Posterior cingulate gyrus (tissue), 11 donors: ENCODE measurements around the gene MRPL32.

ENCODE experiments used
- DNase-seq, 10 donors: peaks; one replicate each; pipeline versions ENCODE4 v3.0.0 to v3.0.0-alpha.2; 2020 to 2021; ENCODE audit warnings: mixed read lengths in 3 of 10
- intact Hi-C: fragments of 100-400 bp; cut with DNase I; formaldehyde crosslinking; loops from one replicate; pipeline ENCODE4 v1.15.1; 2023

MRPL32 gene

GRCh38 chr7:42925630-42926029, 6.5 kb upstream of the MRPL32 start:
- no peak for DNase-seq
- intact Hi-C loops = no loop called here

DNA sequence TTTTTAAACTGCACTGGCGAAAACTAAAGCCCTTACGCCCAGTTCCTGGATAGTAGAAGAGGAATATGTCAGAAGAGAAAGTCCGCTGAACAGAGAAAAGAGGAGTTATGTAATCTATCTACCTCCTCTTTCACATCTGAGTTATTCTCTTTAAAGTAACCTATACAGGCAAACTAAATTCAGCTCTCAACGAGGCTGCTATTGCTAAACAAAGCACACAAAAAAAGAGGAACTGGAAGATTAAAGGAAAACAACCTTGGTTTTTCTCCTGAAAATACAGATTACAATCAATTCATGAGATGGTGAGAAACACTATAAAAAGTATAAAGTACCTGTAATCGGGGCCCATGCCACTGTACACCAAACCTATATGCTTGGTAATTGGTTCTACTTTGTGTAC, 6.0 kb upstream of the MRPL32 start:
- DNase-seq = no peak
- intact Hi-C loops = no loop called here

GRCh38 chr7:42928754-42929153, 3.4 kb upstream of the MRPL32 start:
- no peak for DNase-seq
- intact Hi-C loops = no loop called here

- DNase-seq = no peak
These were observed 2.7 kb upstream of the MRPL32 start for GRCh38 chr7:42929449-42929848.

GRCh38 chr7:42930889-42931288, 1.3 kb upstream of the MRPL32 start:
- intact Hi-C loops = loop anchor here (10.0 kb wide), 1 partner anchor 794 kb away; the partner anchor contains the start of gene COA1
- no peak for DNase-seq

More at GRCh38 chr7:42929449-42929848, 2.7 kb upstream of the MRPL32 start:
- intact Hi-C loops = no loop called here

DNA sequence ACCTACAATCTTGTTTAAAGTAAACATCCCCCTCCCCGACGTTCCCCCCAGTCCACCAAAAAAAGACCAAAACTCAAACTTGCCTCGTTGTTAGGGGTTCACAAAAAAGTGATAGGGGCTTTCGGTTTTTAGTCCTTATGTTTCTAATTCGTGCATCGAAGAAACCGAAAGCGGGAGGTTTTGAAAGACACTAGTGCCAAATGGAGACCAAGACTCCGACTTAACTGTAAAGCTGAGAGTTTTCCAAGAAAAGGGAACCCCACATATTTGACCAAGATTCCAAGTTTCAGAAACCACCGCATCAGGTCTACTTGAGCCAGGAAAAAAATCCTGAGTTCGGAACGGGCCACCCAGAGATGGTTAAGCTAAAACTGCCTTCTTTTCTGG, 736 bp upstream of the MRPL32 start:
- intact Hi-C loops = loop anchor here (10.0 kb wide), 1 partner anchor 793 kb away; the partner anchor contains the start of gene COA1

GRCh38 chr7:42932811-42933591, 825 bp downstream of the MRPL32 start:
- no peak for DNase-seq
- intact Hi-C loops = loop anchor here (1.0 to 10.0 kb wide), 2 partner anchors 21 to 792 kb away; partner anchors contain the start of genes C7orf25 and COA1

More for the DNA sequence above, 736 bp upstream of the MRPL32 start:
- DNase-seq = no peak

GRCh38 chr7:42934291-42934690, 2.1 kb downstream of the MRPL32 start:
- intact Hi-C loops = loop anchor here (10.0 kb wide), 1 partner anchor 791 kb away; the partner anchor contains the start of gene COA1
- DNase-seq = no peak

- intact Hi-C loops = loop anchor here (10.0 kb wide), 1 partner anchor 789 kb away; the partner anchor contains the start of gene COA1
- no peak for DNase-seq
These were observed 3.7 kb downstream of the MRPL32 start for GRCh38 chr7:42935861-42936260.

DNA sequence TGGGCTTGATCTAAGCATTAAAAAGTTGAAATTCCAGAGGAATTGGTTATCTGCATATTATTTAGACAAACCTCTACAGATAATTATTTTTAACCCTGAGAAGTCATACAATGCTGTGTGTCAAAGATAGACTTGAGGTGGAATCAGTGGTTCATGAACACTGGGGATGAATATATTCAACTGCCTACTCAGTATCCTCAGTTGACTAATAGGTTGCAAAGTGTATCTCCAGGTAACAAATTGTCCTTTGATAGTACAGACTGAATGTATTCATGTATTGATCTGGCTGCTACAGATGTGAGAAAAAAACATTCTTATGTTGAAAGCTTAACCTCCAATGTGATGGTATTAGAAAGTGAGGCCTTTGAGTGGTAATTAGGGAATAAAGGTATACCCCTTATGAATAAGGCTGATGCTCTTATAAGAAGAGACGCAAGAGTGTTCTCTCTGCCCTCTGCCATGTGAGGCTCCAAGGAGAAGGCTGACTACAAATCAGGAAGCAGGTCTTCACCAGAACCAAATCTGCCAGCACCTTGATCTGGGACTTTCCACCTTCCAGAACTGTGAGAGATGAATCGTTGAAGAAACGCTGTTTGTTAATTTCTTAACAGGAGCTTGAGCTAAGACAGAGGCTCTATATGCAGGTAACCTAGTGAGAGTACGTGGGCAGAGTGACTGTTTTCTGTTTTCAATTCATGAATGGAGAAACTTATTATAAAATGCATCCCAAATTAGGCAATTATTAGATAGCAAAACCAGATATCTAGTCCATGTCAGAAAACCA, 7.5 kb downstream of the MRPL32 start:
- intact Hi-C loops = loop anchor here (5.0 to 10.0 kb wide), 3 partner anchors 168 to 785 kb away; partner anchors contain the start of gene COA1
- DNase-seq = no peak

- intact Hi-C loops = loop anchor here (1.0 to 5.0 kb wide), 3 partner anchors 166 to 516 kb away; no protein-coding TSS in a partner anchor
- DNase-seq = peak; percentile 70 to 96 (median 86)
These were observed 9.0 kb downstream of the MRPL32 start for GRCh38 chr7:42940985-42941847.

GRCh38 chr7:42945821-42946626, 13.8 kb downstream of the MRPL32 start:
- no peak for DNase-seq
- intact Hi-C loops = no loop called here

- DNase-seq = no peak
- intact Hi-C loops = no loop called here
These were observed 14.4 kb downstream of the MRPL32 start for GRCh38 chr7:42946627-42946950.

- intact Hi-C loops = no loop called here
- DNase-seq = no peak
These were observed 15.3 kb downstream of the MRPL32 start for GRCh38 chr7:42947521-42947920.

GRCh38 chr7:42950417-42950816, 18.2 kb downstream of the MRPL32 start:
- intact Hi-C loops = no loop called here
- no peak for DNase-seq

GRCh38 chr7:42952328-42952727, 20.2 kb downstream of the MRPL32 start:
- DNase-seq = no peak
- intact Hi-C loops = no loop called here

DNA sequence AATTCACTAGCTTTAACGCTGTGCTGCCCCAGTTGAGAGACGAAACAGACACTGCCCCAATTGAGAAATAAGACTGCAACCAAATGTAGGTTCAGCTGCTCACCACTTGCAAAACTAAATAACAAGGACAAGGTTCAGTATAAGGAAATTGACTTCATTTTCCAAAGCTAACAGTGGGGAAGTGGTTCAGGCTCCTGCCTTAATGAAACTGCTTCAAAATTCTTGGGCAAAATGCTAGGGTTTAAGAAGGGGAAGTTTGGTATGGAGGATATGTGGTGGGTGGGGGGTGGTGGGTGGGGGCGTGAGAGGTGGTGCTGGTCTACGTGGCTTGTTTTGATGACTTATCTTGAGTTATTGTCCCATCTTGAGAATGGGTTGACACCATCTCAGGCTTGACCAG, 21.8 kb downstream of the MRPL32 start:
- intact Hi-C loops = no loop called here
- DNase-seq = no peak

DNA sequence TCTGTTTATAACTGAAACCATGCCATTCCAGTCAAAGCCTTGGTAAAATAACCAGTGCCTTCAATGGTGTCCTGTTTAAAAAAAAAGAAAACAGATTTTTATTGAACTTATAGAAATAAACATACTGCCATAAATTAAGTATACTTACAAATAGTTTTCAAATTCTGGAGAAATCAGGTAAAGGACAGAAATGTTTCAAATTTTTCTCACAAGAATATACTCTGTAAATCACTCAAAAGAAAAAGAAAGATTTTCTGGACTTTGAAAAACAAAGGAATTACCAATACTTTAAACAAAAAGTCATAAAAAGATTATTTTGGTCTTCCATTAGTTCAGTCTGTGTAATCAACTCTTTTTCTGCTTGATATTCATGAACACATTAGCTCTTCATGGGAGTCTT, 23.9 kb downstream of the MRPL32 start:
- intact Hi-C loops = no loop called here
- DNase-seq = no peak

DNA sequence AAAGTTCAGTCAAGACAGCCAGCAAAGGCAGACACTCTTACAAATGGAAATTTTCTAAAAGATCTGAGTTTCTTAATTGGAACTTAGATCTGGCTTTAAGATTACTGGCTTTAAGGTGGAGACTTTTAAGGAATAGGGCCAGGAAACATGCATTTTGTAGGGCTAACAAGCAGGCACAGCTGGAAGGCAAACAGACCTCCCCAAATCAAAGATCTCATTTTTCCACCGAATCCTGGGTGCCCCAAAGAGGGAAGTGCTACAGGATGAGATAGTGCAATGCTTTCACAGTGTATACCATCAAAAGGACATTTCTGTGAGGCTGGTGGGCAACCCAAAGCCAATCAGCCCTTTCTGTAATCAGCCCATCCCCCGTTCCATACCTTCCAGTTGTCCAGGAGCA, 27.4 kb downstream of the MRPL32 start:
- intact Hi-C loops = no loop called here
- no peak for DNase-seq

GRCh38 chr7:42960762-42961161, 28.6 kb downstream of the MRPL32 start:
- intact Hi-C loops = no loop called here
- no peak for DNase-seq
